Measurements from ENCODE around the gene MAP2K2.

- TF ChIP-seq POLR2A (IDR thresholded peaks at IDR 0.05; ENCODE audit: low read length) (no peak), ESRRA (IDR thresholded peaks at IDR 0.05; ENCODE audit: borderline replicate concordance, low read length) (no peak), CEBPB (IDR thresholded peaks at IDR 0.05) (no peak), TP53 (CRISPR knock-in tag; IDR thresholded peaks at IDR 0.05) (no peak), CTCF (IDR thresholded peaks at IDR 0.05) (no peak), EP300 (IDR thresholded peaks at IDR 0.05) (no peak), CHD4 (IDR thresholded peaks at IDR 0.05; ENCODE audit: borderline replicate concordance) (no peak), JUN (IDR thresholded peaks at IDR 0.05) (no peak), POLR2AphosphoS2 (conservative IDR thresholded peaks at IDR 0.05; ENCODE audit: low read length) (no peak)
These were observed 63.2 kb downstream of the MAP2K2 start for GRCh38 chr19:4060621-4061177.

Measured in A549 (cell line).